GM18873 (cell line): ENCODE results near the gene ARF1.

Experiments used
- ATAC-seq: cut with Tn5 transposase; IDR thresholded peaks from one replicate; pipeline ENCODE4 v1.9.1; 2021; ENCODE audit warnings: mild to moderate bottlenecking, moderate library complexity, moderate number of reproducible peaks; ENCODE audit not compliant: unreplicated experiment, low FRiP score

ARF1 gene

DNA sequence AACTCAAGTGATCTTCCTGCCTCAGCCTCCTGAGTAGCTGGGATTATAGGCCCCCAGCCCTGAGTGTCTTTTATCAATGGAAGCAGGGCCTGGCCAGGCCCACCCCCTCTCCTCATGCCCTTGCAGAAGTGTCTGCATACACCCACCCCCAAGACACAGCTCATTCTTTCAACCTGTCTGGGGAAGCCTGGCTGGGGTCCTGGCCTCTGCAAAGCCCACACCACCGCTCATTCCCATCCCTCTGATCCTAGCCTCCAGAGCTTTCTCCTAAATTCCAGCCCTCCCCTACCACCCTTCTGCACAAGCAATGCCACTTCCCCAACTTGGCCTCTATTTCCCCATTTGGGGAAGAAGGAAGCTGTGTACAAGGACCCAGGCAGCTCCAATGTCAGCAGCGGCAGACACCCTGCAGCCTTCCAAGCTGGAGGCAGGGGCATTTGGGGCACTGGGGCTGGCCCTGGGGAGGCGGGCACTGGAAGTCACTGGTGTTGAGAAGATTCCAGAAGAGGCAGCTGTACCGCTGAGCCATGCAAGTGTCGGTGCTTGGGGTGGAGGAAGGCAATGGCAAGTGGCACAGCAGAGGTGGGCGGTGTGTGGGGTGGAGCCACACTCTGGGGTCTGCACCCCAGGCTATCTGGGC is 33.7 kb upstream of the ARF1 start:
- no peak for ATAC-seq

DNA sequence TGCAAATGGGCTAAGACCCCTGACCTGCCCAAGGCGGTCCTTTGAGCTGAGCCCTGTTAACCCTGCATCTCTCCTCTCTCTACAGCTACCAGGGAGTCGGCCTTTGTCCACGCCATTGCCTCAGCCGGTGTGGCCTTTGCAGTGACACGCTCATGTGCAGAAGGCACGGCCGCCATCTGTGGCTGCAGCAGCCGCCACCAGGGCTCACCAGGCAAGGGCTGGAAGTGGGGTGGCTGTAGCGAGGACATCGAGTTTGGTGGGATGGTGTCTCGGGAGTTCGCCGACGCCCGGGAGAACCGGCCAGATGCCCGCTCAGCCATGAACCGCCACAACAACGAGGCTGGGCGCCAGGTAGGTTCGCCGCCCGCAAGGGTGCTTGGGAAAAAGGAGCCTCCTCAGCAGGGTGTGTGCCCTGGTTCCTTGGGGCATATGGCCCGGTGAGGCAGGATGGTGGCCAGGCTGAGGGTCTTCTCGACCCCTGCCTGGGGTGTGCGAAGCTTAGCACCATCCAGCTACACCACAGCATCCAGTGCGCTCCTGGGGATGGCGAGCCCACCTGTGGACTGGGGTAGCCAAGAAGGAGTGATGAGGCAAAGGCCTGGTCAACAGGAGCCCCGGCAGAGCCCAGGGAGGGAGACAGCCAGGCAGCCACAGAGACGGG is 31.8 kb upstream of the ARF1 start:
- no peak for ATAC-seq

DNA sequence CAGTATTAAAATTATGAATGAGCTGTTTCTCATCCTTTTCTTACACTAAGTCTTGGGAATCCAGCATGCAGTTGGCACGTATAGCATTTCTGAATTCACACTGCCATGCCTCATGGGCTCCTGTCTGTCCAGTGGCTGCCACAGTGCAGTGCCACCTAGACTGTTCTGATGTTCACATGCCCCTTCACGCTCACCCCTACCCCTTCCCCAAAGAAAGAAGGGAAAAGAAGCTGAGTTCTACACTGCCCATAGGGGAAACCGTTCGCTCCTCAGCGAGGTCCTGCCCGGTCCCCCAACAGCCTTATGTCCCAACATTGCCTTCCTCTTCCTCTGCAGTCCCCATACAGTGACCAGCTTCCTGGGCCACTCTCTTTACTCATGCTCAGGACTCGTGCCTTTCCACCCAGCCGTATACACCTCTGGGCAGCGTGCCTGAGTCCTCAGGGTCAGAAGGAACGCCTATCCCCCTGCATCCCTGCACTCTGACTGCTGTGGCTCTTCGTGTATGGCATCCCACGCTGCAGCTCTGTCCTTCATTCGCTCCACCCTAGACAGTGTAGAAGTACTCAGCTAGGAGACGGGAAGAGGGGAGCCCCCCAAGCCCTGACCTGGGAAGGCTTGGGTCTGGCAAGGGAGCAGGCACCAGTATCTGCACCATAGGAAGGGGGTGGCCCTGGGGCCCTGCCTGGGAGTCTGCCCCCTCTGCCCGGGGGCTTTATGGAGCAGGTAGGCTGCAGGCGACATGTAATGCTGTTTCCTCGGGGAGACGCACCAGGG is 24.1 kb upstream of the ARF1 start:
- no peak for ATAC-seq

DNA sequence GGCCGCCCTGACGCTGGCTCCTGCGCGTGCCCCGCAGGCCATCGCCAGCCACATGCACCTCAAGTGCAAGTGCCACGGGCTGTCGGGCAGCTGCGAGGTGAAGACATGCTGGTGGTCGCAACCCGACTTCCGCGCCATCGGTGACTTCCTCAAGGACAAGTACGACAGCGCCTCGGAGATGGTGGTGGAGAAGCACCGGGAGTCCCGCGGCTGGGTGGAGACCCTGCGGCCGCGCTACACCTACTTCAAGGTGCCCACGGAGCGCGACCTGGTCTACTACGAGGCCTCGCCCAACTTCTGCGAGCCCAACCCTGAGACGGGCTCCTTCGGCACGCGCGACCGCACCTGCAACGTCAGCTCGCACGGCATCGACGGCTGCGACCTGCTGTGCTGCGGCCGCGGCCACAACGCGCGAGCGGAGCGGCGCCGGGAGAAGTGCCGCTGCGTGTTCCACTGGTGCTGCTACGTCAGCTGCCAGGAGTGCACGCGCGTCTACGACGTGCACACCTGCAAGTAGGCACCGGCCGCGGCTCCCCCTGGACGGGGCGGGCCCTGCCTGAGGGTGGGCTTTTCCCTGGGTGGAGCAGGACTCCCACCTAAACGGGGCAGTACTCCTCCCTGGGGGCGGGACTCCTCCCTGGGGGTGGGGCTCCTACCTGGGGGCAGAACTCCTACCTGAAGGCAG is 23.4 kb upstream of the ARF1 start:
- ATAC-seq: no peak

DNA sequence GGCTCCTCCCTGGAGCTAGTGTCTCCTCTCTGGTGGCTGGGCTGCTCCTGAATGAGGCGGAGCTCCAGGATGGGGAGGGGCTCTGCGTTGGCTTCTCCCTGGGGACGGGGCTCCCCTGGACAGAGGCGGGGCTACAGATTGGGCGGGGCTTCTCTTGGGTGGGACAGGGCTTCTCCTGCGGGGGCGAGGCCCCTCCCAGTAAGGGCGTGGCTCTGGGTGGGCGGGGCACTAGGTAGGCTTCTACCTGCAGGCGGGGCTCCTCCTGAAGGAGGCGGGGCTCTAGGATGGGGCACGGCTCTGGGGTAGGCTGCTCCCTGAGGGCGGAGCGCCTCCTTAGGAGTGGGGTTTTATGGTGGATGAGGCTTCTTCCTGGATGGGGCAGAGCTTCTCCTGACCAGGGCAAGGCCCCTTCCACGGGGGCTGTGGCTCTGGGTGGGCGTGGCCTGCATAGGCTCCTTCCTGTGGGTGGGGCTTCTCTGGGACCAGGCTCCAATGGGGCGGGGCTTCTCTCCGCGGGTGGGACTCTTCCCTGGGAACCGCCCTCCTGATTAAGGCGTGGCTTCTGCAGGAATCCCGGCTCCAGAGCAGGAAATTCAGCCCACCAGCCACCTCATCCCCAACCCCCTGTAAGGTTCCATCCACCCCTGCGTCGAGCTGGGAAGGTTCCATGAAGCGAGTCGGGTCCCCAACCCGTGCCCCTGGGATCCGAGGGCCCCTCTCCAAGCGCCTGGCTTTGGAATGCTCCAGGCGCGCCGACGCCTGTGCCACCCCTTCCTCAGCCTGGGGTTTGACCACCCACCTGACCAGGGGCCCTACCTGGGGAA is 22.7 kb upstream of the ARF1 start:
- ATAC-seq: no peak

DNA sequence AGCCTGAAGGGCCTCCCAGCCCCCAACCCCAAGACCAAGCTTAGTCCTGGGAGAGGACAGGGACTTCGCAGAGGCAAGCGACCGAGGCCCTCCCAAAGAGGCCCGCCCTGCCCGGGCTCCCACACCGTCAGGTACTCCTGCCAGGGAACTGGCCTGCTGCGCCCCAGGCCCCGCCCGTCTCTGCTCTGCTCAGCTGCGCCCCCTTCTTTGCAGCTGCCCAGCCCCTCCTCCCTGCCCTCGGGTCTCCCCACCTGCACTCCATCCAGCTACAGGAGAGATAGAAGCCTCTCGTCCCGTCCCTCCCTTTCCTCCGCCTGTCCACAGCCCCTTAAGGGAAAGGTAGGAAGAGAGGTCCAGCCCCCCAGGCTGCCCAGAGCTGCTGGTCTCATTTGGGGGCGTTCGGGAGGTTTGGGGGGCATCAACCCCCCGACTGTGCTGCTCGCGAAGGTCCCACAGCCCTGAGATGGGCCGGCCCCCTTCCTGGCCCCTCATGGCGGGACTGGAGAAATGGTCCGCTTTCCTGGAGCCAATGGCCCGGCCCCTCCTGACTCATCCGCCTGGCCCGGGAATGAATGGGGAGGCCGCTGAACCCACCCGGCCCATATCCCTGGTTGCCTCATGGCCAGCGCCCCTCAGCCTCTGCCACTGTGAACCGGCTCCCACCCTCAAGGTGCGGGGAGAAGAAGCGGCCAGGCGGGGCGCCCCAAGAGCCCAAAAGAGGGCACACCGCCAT is 21.9 kb upstream of the ARF1 start:
- ATAC-seq: no peak

DNA sequence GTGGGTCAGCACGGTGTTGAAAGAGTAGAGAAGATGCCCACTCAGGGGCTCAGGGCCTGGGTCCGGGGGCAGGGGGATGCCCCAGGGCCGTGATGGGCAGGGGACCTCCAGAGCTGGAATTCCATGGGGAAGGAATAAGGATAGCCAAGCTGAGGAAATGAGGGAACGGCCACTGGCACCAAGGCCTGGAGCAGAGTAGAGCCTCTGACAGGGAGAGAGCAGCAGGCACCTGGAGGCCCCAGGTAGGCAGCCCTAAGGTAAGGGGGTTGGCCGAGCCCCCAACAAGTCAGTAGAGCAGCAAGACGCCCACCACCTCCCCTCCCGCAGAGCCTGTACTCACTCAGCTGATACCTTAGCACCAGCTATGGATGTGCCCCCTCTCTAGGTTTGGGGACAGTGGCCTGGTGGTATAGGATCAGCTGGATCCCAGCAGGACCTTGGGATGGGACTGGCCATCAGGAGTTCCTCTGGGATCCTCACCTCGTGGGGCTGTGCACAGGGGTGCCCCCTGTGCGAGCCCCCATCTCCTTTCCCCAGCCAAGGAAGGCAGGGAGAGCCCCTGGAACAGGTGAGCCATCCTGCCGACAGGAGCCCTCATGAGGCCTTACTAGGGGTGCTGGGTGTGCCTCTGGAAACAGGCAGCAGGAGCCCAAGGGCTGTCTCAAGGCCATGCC is 21.0 kb upstream of the ARF1 start:
- ATAC-seq: no peak

DNA sequence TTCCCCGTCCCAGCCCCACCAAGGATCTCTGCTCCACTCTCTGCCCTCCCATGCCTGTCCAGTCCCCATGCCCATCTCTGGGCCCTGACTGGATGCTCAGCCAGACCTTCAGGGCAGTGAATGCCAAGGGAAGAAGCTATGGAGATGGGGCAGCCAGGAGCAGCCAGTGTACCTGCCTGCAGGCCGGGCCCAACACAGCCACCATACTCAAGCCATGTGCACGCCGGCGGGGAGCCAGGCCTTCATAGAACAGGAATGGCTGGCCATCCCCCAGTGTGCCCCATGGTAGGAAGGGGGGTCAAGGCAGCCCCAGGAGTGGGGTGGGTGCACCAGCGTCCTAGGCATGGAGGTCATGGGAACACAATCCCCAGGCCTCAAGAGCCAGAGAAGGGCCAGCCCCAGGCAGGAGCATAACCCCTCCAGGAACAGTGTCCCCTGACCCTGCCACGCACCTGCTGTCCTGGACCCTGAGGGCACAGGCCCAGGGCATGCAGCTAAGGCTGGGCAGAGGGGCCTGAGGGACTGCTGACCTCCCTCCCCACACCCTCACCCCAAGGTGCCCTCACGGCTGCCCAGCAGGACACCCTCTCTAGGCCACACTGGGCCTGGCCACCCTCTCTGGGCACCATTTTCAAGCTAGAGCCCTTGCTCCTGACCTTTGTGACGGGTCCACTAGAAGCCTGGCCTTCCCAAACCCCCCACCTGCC is 20.3 kb upstream of the ARF1 start:
- ATAC-seq: no peak

DNA sequence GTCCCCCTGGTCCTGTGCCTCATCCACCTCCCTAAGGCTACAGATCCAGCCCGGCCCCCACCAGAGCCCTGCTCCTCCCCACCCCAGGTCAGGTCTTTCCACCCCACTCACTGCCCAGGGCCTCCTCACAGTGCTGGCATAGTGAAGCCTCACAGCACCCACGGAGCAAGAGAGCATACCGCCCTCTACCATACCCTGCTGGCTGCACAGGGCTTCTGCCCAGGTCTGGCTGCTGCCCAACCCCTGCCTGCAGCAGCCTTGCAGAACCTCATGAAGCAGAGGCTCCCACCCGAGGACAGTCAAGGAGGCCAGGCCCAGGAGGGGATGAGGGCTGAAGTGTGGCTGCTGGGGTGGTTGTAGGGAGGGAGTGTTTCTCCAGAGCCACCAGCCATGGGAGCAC is 19.7 kb upstream of the ARF1 start:
- ATAC-seq: no peak

DNA sequence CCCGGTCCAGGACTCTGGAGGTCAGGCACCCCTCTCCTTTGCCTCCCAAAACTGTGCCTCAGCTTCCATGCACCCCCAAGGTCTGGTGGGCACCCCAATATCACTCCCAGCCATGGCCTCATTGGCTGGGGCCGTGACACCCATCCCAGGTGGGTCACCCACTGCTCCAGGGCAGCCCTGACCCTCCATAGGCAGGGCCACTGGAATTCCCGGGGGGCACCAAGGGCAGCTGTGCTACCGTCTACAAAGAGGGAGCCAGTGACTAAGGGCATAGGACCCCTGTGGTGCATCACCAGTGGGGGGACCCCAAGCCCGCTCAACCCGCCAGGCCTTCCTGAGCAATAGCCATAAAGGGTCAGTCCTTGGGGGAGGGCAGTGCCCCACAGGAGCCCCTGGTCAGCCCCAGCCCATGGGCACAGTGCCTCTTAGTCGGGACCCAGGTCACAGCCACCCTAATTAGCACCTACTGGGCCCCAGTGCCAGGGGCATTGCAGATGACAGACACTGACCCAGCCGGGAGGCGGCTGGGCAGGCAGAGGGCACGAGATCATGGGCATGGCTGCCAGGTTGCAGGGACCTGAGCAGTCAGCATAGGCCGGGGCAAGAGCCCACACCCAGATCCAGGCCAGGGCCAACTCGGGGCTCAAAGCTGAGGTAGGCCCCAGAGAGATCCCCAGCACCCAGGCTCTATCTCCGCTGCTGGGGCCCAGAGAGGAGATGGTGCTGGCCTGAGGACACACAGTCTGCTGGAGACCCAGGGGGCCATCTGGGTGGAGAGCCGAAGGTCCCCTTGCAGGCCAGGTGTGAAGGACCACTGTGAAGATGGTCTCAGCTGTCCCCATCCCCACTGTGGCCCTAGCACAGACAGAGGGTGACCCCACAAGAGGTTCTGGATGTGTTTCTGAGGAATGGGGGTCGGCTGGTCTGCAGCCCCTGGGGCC is 19.0 kb upstream of the ARF1 start:
- no peak for ATAC-seq

DNA sequence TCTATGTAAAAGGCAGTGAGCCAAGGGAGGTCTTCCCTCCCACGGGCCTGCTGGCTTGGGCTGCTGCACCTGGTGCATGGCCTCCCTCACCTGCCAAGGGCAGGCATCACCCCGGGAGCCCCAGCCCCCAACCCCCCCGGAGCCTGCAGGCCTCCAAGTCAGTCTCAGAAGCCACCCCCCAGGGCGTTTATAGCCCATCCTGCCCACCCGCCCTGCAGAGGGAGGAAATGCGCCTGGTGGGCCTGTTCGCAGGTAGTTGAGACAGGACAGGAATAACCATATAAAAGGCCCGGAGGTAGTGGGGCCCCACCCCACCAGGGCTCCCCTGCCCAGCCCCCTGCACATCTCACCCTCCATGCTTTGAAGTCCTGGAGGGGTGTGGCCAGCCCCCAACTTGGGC is 18.2 kb upstream of the ARF1 start:
- ATAC-seq: no peak

DNA sequence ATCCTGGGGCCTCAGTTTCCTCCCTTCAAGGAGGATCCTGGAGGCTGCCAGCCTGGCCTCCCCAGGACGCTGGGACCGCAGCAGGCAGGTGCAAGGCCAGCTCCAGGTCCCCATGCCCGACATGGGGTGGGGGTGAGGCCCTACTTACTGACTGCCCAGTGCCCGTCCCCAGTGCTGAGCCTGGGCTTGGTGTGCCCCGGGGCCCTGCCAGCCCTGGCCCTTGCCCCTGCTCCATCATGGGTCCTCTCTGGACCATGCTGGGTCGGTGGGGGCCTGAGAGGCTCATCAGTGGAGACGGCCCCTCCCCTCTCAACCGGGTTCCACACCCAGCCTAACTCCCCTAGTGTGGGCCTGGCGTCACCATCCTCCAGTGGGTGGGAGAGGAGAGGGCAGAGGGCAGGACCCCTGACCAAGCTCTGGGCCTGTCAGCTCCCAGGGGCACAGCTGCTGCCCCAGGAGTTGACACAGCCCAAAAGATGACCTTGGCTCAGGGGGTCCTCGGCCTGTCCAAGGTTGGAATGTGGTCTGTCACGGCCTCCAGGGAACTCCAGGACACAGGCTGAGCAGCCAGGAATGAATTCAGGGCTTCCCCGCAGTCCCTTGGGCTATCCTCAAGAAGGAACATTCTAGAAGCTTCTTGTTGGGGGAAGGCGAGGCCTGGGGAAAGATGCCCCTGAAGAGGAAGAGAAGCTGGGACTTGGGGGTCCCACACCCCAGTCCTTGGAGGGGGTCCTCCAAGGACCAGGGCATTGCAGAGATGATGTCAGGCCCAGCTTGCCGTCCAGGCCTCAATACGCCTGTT is 17.6 kb upstream of the ARF1 start:
- ATAC-seq: no peak

DNA sequence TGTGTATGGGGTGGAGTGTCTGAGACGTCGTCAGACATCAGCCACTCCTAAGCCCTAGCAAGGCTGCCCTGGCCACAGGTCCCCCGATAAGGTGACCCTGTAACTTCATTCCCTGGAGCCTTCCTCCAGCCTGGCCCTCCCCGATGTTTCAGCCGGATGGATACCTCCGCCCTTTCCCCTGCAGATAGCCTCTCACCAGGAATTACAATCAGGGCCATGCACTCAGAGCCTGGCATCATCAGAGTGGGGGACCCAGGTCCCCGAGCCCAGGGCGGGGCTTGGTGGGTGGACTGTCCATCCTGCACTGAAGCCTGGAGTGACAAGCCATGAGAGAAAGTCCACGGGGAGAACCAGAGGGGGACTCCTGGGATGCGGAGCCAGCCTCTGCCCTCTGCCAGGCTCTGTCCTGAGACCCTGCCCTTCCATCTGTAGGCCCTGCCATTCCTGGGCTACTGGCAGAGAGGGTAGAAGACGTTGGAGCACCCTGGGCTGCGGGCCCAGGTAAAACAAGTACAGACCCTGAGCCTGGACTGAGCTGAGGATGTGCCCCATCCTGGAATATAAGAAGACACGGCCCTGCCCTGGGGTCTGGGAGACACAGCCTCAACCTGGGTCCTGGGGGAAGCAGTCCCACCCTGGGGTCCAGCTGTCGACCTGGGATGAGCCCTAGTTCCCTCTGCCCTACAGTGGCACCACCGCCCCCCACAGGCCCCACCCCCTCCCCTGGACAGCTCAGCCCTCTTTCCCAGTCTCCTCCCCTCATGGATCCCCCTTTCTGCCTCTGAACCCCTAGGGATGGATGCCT is 16.8 kb upstream of the ARF1 start:
- no peak for ATAC-seq

DNA sequence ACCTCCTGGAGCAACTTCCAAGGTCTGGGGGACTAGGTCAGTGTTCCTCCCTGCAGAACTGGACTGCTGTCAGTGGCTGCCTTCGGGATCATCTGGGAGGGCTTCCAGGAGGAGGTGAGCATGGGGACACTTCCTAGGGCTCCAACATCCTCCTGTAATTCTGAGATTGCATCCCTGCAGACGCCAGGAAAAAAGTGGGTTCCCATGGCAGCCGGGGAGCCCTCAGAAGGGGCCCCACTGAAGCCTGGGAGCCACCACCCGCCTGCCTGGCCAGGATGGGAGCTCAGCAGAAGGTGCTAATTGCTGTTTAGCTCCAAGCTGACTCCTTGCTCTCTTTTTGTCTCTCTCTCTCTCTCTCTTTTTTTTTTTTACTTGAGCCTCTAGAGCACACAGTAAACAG is 16.1 kb upstream of the ARF1 start:
- ATAC-seq: no peak

DNA sequence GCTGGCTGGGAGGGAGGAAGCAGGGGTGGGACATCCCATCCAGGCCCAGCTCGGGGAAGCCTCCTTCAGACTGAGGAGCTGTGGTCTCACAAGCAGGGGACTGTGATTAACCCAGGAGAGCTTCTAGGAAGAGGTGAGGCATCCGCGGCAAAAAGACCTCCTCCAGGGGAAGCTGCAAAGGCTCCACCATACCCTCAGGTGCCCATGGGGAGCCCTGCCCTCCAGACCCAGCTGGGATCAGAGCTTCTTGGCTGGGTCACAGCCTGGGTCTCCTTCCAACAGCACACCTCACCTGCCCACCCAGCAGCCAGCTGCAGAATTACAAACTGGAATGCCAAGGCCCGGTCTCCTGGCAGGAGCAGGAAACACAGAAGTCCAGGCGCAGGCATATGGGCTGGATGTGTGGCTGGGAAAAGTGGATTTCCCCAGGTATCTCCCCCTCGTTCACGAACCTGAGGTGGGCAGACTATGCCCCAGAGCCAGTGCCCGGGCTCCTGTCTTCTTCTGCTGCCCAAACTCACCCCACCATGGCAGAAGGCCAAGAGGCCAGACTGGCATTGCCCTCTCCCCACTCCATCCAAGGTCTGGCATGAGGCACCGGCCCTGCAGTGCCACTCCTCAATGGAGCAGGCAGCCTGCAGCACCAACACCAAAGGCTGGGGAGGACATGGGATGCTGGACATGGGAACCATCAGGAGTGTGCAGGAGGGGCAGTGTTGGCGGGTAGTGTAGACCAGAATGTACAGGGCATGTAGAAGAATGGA is 15.4 kb upstream of the ARF1 start:
- ATAC-seq: no peak
